HFF-Myc (cell line): ENCODE data around the gene VPS37C.

Experiments
- DNase-seq: peaks from one replicate; pipeline ENCODE4 v3.0.0-alpha.2; 2011; ENCODE audit warnings: low read depth; ENCODE audit errors: extremely low read depth
- H3K4me3 ChIP-seq: replicated peaks from 2 replicates; pipeline ENCODE4 v1.5.1; 2011; ENCODE audit warnings: low read depth, mild to moderate bottlenecking, control low read depth, low read length
- CTCF ChIP-seq: IDR thresholded peaks from 2 replicates; pipeline ENCODE4 v1.5.1; 2012; ENCODE audit warnings: mild to moderate bottlenecking, low read depth, low read length, control low read depth; ENCODE audit errors: missing control alignments

Gene VPS37C

GRCh38 chr11:61112575-61112974 is 48.7 kb downstream of the VPS37C start:
- DNase-seq = no peak
- no peak overlapping the region for H3K4me3 ChIP-seq
- no peak for TF ChIP-seq CTCF

GRCh38 chr11:61111786-61112517 is 49.3 kb downstream of the VPS37C start:
- DNase-seq = no peak
- TF ChIP-seq CTCF = no peak
- H3K4me3 ChIP-seq = no peak overlapping the region

- no peak for TF ChIP-seq CTCF
- H3K4me3 ChIP-seq = no peak overlapping the region
- DNase-seq = no peak
These were observed 50.2 kb downstream of the VPS37C start for GRCh38 chr11:61111050-61111435.

GRCh38 chr11:61110255-61111049 is 50.8 kb downstream of the VPS37C start:
- TF ChIP-seq CTCF = no peak
- DNase-seq = no peak
- H3K4me3 ChIP-seq = no peak overlapping the region

GRCh38 chr11:61109671-61110070 is 51.6 kb downstream of the VPS37C start:
- H3K4me3 ChIP-seq = no peak overlapping the region
- no peak for DNase-seq
- TF ChIP-seq CTCF = no peak

GRCh38 chr11:61108847-61109585 is 52.2 kb downstream of the VPS37C start:
- TF ChIP-seq CTCF = no peak
- H3K4me3 ChIP-seq = no peak overlapping the region
- DNase-seq = no peak
